Stimulated activated CD8-positive, alpha-beta memory T cell treated with anti-CD3 and anti-CD28 coated beads, Interleukin-12 subunit alpha, Interleukin-12 subunit beta, amount 100 ng/mL, for 24 hours (primary cell): ENCODE data around the gene FERMT2.
"Not testable (repeated sequence)": the region's sequence is repeated elsewhere in the genome, so short reads cannot be mapped to it uniquely, and the experiment has no call there.

ENCODE experiments used
- DNase-seq: peaks from one replicate; pipeline ENCODE4 v3.0.0-alpha.2; 2020; ENCODE audit errors: extremely low read depth

The FERMT2 gene

GRCh38 chr14:52868911-52869618, 81.8 kb downstream of the FERMT2 start:
- DNase-seq, result no peak

- DNase-seq, result not testable (repeated sequence)
Measured at GRCh38 chr14:52864893-52865292, 86.0 kb downstream of the FERMT2 start.

GRCh38 chr14:52863334-52863700, 87.5 kb downstream of the FERMT2 start:
- DNase-seq, result no peak

- no peak for DNase-seq
Measured at GRCh38 chr14:52862632-52863333, 88.1 kb downstream of the FERMT2 start.

- no peak for DNase-seq
Measured at GRCh38 chr14:52861403-52861802, 89.4 kb downstream of the FERMT2 start.

- no peak for DNase-seq
Measured at GRCh38 chr14:52860910-52861309, 89.9 kb downstream of the FERMT2 start.

GRCh38 chr14:52860209-52860608, 90.6 kb downstream of the FERMT2 start:
- DNase-seq, result no peak

GRCh38 chr14:52856139-52856538, 94.7 kb downstream of the FERMT2 start:
- no peak for DNase-seq

GRCh38 chr14:52853522-52853854, 97.4 kb downstream of the FERMT2 start:
- DNase-seq, result no peak

GRCh38 chr14:52852810-52853521, 97.9 kb downstream of the FERMT2 start:
- no peak for DNase-seq

GRCh38 chr14:52850451-52850909, 100.4 kb downstream of the FERMT2 start:
- DNase-seq, result no peak

- no peak for DNase-seq
Measured at GRCh38 chr14:52848626-52849025, 102.2 kb downstream of the FERMT2 start.

GRCh38 chr14:52846591-52846990, 104.3 kb downstream of the FERMT2 start:
- no peak for DNase-seq

- DNase-seq, result no peak
Measured at GRCh38 chr14:52845081-52845480, 105.8 kb downstream of the FERMT2 start.

- no peak for DNase-seq
Measured at GRCh38 chr14:52844262-52845060, 106.4 kb downstream of the FERMT2 start.

- DNase-seq, result no peak
Measured at GRCh38 chr14:52840877-52841276, 110.0 kb downstream of the FERMT2 start.

GRCh38 chr14:52837451-52837850, 113.4 kb downstream of the FERMT2 start:
- DNase-seq, result no peak

GRCh38 chr14:52836063-52836462, 114.8 kb downstream of the FERMT2 start:
- DNase-seq, result no peak

- no peak for DNase-seq
Measured at GRCh38 chr14:52835122-52835903, 115.5 kb downstream of the FERMT2 start.

GRCh38 chr14:52834440-52834842, 116.4 kb downstream of the FERMT2 start:
- DNase-seq, result no peak

- no peak for DNase-seq
Measured at GRCh38 chr14:52833891-52834290, 117.0 kb downstream of the FERMT2 start.
